NCI-H2196 (cell line): ENCODE data around the gene RBMS1.

Experiments used
- DNase-seq: peaks from one replicate; lab custom pipeline; 2025; ENCODE audit not compliant: unreplicated experiment; lab: John Stamatoyannopoulos, UW

The RBMS1 gene

GRCh38 chr2:160232905-160233475, 260.6 kb downstream of the RBMS1 start:
- DNase-seq = no peak

- DNase-seq = no peak
These were observed 264.0 kb downstream of the RBMS1 start for GRCh38 chr2:160229591-160229990.

- no peak for DNase-seq
These were observed 265.3 kb downstream of the RBMS1 start for GRCh38 chr2:160228141-160228917.

- no peak for DNase-seq
These were observed 266.2 kb downstream of the RBMS1 start for GRCh38 chr2:160227293-160227915.

- DNase-seq = no peak
These were observed 267.2 kb downstream of the RBMS1 start for GRCh38 chr2:160226367-160226766.

GRCh38 chr2:160225722-160226121, 267.9 kb downstream of the RBMS1 start:
- no peak for DNase-seq

GRCh38 chr2:160224507-160224906, 269.1 kb downstream of the RBMS1 start:
- DNase-seq = no peak

GRCh38 chr2:160224060-160224459, 269.5 kb downstream of the RBMS1 start:
- DNase-seq = no peak

GRCh38 chr2:160223560-160223959, 270.0 kb downstream of the RBMS1 start:
- DNase-seq = no peak

- no peak for DNase-seq
These were observed 270.9 kb downstream of the RBMS1 start for GRCh38 chr2:160222546-160223283.
